ENCODE data around the gene ATXN1.

The ATXN1 gene

DNA sequence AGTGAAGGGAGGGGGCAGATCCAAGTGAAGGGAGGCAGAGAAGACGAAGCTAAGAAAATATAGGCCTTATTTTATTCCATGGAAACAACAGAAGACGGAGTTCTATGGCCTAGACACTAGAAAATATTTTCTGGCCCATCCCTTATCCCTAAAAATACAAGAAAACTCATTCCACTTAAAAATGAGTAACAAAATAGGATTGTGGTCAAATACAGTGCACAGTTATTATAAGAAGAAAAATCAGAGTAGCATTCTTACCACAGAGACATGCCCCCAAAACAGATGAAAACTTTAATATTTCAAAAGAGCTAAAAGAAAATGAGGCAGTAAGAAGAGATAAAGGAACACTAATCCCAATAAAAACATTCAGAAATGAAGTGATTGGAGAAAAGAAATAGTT, 320.0 kb downstream of the ATXN1 start:
- CTCF ChIA-PET: no interaction called here
- TF ChIP-seq NFRKB (IDR thresholded peaks at IDR 0.05): no peak
- no peak for TF ChIP-seq ELF4 (IDR thresholded peaks at IDR 0.05)
- no peak for TF ChIP-seq TARDBP (IDR thresholded peaks at IDR 0.05)
- TF ChIP-seq ARNT (IDR thresholded peaks at IDR 0.05): no peak
- no peak for TF ChIP-seq BHLHE40 (IDR thresholded peaks at IDR 0.05; ENCODE audit: borderline replicate concordance)
- no peak for TF ChIP-seq SUZ12 (IDR thresholded peaks at IDR 0.05)
- TF ChIP-seq L3MBTL2 (conservative IDR thresholded peaks at IDR 0.05): no peak
- TF ChIP-seq SP1 (IDR thresholded peaks at IDR 0.05): no peak
- no peak for TF ChIP-seq FOXK2 (IDR thresholded peaks at IDR 0.05)
- no peak for TF ChIP-seq FOXM1 (IDR thresholded peaks at IDR 0.05; ENCODE audit: borderline replicate concordance)
- TF ChIP-seq, protein P1, sequence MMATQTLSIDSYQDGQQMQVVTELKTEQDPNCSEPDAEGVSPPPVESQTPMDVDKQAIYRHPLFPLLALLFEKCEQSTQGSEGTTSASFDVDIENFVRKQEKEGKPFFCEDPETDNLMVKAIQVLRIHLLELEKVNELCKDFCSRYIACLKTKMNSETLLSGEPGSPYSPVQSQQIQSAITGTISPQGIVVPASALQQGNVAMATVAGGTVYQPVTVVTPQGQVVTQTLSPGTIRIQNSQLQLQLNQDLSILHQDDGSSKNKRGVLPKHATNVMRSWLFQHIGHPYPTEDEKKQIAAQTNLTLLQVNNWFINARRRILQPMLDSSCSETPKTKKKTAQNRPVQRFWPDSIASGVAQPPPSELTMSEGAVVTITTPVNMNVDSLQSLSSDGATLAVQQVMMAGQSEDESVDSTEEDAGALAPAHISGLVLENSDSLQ (IDR thresholded peaks at IDR 0.05): no peak
- no peak for TF ChIP-seq HDGF (IDR thresholded peaks at IDR 0.05; ENCODE audit: borderline replicate concordance)
- no peak for TF ChIP-seq ZNF384 (IDR thresholded peaks at IDR 0.05)
- no peak for TF ChIP-seq CTBP1 (IDR thresholded peaks at IDR 0.05; ENCODE audit: borderline replicate concordance)
- no peak for TF ChIP-seq LEF1 (IDR thresholded peaks at IDR 0.05; ENCODE audit: borderline replicate concordance)
- no peak for DNase-seq (ENCODE audit: extremely low spot score)
- POLR2A ChIA-PET: no interaction called here

DNA sequence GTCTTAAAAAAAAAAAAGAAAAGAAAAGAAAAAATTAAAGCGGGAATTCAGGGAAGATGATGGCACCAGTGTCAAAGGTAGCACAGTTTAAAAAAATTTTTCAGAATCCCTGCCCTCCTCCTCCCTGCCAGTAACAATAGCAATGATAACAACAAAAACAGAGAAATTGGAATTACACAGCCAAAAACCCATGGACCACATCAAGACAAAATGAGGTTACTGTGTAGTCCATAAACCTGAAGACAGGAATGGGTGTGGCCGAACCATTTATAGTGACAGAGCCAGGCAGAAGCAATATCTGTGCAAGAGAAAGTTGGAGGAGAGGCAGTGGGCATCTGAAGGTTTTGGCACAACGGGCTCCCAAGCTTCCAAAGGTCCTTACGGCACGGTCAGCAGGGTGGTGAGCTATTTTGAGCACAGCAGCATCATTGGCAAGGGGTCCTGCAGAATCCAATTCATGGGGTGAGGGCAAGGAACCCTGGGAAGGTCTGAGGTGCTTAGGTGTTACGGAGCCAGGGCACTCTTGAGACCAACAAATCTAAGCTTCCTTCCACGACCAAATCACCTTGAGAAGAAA, 320.5 kb downstream of the ATXN1 start:
- ChIA-PET POLR2A (no interaction called here), CTCF (no interaction called here)
- no peak for DNase-seq (ENCODE audit: extremely low spot score)
- TF ChIP-seq ELF4 (IDR thresholded peaks at IDR 0.05) (no peak), L3MBTL2 (conservative IDR thresholded peaks at IDR 0.05) (no peak), TARDBP (IDR thresholded peaks at IDR 0.05) (no peak), BHLHE40 (IDR thresholded peaks at IDR 0.05; ENCODE audit: borderline replicate concordance) (no peak), HDGF (IDR thresholded peaks at IDR 0.05; ENCODE audit: borderline replicate concordance) (no peak), ARNT (IDR thresholded peaks at IDR 0.05) (no peak), SP1 (IDR thresholded peaks at IDR 0.05) (no peak), CTBP1 (IDR thresholded peaks at IDR 0.05; ENCODE audit: borderline replicate concordance) (no peak), ZNF384 (IDR thresholded peaks at IDR 0.05) (no peak), FOXM1 (IDR thresholded peaks at IDR 0.05; ENCODE audit: borderline replicate concordance) (no peak), SUZ12 (IDR thresholded peaks at IDR 0.05) (no peak)
- TF ChIP-seq, protein P1 (IDR thresholded peaks at IDR 0.05): no peak

DNA sequence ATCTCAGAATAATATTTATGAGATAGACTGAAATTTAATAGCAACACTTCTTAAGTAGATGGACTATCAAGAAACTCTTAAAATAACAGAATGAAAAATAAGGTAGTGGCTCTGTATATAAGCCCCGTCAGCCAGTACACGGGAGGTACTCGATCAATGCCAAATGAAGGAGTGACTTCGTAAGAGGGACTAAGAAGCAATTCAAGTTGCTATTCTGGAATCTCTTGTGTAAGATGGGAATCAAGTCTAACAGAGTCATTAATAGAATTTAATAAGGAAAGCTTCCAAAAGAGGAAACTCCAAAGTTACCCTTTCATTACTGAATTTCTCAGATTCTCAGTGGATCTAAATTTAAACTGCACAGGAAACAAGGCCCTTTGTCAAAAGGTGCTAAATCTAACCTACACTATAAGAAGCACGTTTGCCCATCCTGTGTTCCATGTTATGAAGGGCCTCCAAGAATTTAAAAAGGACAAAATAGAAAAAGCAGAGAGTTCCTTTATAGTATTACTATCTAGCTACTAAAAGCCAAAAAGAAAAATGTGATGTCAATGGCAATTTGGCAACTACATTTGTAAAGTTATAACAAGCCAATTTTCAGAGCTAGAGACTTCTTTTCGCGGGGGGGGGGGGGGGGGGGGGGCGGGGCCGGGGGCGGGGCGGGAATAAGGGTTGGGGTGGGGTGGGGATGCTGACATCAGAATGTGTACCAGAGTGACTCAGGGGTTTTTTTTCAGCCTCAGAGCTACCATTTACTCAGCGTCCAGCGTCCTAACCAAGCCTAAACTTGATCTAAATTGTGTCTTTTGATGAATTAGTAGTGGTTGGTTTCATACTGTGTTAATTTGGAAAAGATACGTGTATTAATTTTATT, 322.3 kb downstream of the ATXN1 start:
- CTCF ChIA-PET: no interaction called here
- DNase-seq (ENCODE audit: extremely low spot score): no peak
- POLR2A ChIA-PET: no interaction called here
- TF ChIP-seq FOXM1 (IDR thresholded peaks at IDR 0.05; ENCODE audit: borderline replicate concordance) (no peak), SP1 (IDR thresholded peaks at IDR 0.05) (no peak), BHLHE40 (IDR thresholded peaks at IDR 0.05; ENCODE audit: borderline replicate concordance) (no peak), FOXK2 (IDR thresholded peaks at IDR 0.05) (no peak), SUZ12 (IDR thresholded peaks at IDR 0.05) (no peak), HDGF (IDR thresholded peaks at IDR 0.05; ENCODE audit: borderline replicate concordance) (no peak), CTBP1 (IDR thresholded peaks at IDR 0.05; ENCODE audit: borderline replicate concordance) (no peak), L3MBTL2 (conservative IDR thresholded peaks at IDR 0.05) (no peak), FOXA1 (IDR thresholded peaks at IDR 0.05) (no peak), ZNF384 (IDR thresholded peaks at IDR 0.05) (no peak), NFRKB (IDR thresholded peaks at IDR 0.05) (no peak), ARNT (IDR thresholded peaks at IDR 0.05) (no peak), LEF1 (IDR thresholded peaks at IDR 0.05; ENCODE audit: borderline replicate concordance) (no peak), TARDBP (IDR thresholded peaks at IDR 0.05) (no peak)

DNA sequence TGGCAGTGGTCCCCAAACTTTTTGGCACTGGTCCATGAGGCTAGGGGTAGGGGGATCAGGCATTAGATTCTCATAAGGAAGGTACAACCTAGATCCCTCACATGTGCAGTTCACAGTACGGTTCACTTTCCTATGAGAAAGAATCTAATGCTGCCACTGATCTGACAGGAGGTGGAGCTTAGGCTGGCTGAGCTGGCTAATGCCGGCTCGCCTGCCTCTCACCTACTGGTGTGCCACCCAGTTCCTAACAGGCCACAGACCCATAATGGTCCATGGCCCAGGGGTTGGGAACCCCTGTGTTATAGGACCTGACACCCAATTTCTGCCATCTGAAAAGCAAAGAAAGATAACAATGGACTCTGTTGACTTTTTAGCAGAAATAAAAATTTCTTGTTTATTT, 323.3 kb downstream of the ATXN1 start:
- TF ChIP-seq TARDBP (IDR thresholded peaks at IDR 0.05): no peak
- TF ChIP-seq L3MBTL2 (conservative IDR thresholded peaks at IDR 0.05): no peak
- no peak for TF ChIP-seq FOXK2 (IDR thresholded peaks at IDR 0.05)
- no peak for TF ChIP-seq FOXM1 (IDR thresholded peaks at IDR 0.05; ENCODE audit: borderline replicate concordance)
- no peak for TF ChIP-seq SUZ12 (IDR thresholded peaks at IDR 0.05)
- TF ChIP-seq CTBP1 (IDR thresholded peaks at IDR 0.05; ENCODE audit: borderline replicate concordance): no peak
- TF ChIP-seq ELF4 (IDR thresholded peaks at IDR 0.05): no peak
- TF ChIP-seq SP1 (IDR thresholded peaks at IDR 0.05): no peak
- TF ChIP-seq, protein P1 (IDR thresholded peaks at IDR 0.05): no peak
- no peak for TF ChIP-seq HDGF (IDR thresholded peaks at IDR 0.05; ENCODE audit: borderline replicate concordance)
- TF ChIP-seq ZNF384 (IDR thresholded peaks at IDR 0.05): no peak
- no peak for TF ChIP-seq ARNT (IDR thresholded peaks at IDR 0.05)
- TF ChIP-seq FOXA1 (IDR thresholded peaks at IDR 0.05): no peak
- TF ChIP-seq NFRKB (IDR thresholded peaks at IDR 0.05): no peak
- no peak for TF ChIP-seq BHLHE40 (IDR thresholded peaks at IDR 0.05; ENCODE audit: borderline replicate concordance)
- TF ChIP-seq LEF1 (IDR thresholded peaks at IDR 0.05; ENCODE audit: borderline replicate concordance): no peak
- ChIA-PET POLR2A (no interaction called here), CTCF (no interaction called here)
- no peak for DNase-seq (ENCODE audit: extremely low spot score)

DNA sequence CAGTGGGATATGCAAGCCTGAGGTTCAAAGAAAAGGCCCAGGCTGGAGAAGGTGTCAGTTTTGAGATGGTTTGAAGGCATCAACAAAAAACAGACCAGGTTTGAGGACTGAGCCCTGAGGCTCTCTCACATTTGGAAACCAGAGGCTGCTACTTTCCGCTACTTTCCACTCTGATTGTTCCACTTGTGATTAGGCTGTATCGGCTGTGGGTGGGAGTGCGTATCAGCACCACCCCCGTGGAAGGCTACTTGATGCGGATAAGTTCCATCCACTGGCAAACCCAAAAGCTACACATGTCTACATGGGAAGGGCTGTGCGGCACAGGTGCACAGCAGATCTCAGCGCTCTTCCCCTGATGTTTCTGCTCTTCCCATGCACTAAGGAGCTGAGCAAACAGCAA, 324.2 kb downstream of the ATXN1 start:
- ChIA-PET POLR2A (no interaction called here), CTCF (no interaction called here)
- DNase-seq (ENCODE audit: extremely low spot score): no peak
- TF ChIP-seq SUZ12 (IDR thresholded peaks at IDR 0.05) (no peak), NFRKB (IDR thresholded peaks at IDR 0.05) (no peak), BHLHE40 (IDR thresholded peaks at IDR 0.05; ENCODE audit: borderline replicate concordance) (no peak), SP1 (IDR thresholded peaks at IDR 0.05) (no peak), FOXA1 (IDR thresholded peaks at IDR 0.05) (no peak), CTBP1 (IDR thresholded peaks at IDR 0.05; ENCODE audit: borderline replicate concordance) (no peak), HDGF (IDR thresholded peaks at IDR 0.05; ENCODE audit: borderline replicate concordance) (no peak), ZNF384 (IDR thresholded peaks at IDR 0.05) (no peak), TARDBP (IDR thresholded peaks at IDR 0.05) (no peak), L3MBTL2 (conservative IDR thresholded peaks at IDR 0.05) (no peak), ARNT (IDR thresholded peaks at IDR 0.05) (no peak), LEF1 (IDR thresholded peaks at IDR 0.05; ENCODE audit: borderline replicate concordance) (no peak), FOXM1 (IDR thresholded peaks at IDR 0.05; ENCODE audit: borderline replicate concordance) (no peak), FOXK2 (IDR thresholded peaks at IDR 0.05) (no peak), ELF4 (IDR thresholded peaks at IDR 0.05) (no peak)
- TF ChIP-seq, protein P1 (IDR thresholded peaks at IDR 0.05): no peak

Data from HEK293T (cell line).